Muscle of leg (tissue), 11 donors: ENCODE data around the gene ITPR2. TPM values are rescaled to one million over a fixed set of nuclear protein-coding genes. Genes with fewer than 3 reads are reported as not detected.

ENCODE experiments used
- DNase-seq: peaks from one replicate; pipeline ENCODE4 v3.0.0; 2013
- H3K27ac ChIP-seq: one replicate; pipeline ENCODE4 v1.5.1; 2013; ENCODE audit warnings: mild to moderate bottlenecking, low read length, control low read depth
- H3K27me3 ChIP-seq: one replicate; pipeline ENCODE4 v1.6.1; 2013; ENCODE audit warnings: low read length; ENCODE audit not compliant: control insufficient read depth, insufficient read depth
- H3K36me3 ChIP-seq: one replicate; pipeline ENCODE4 v1.6.1; 2013; ENCODE audit warnings: low read length; ENCODE audit not compliant: control insufficient read depth, insufficient read depth
- H3K4me1 ChIP-seq: one replicate; pipeline ENCODE4 v1.6.1; 2013; ENCODE audit warnings: low read length; ENCODE audit not compliant: control insufficient read depth, insufficient read depth
- H3K4me3 ChIP-seq: one replicate; pipeline ENCODE4 v1.5.1; 2013; ENCODE audit warnings: low read length, control low read depth
- H3K9me3 ChIP-seq: replicated peaks from 2 replicates; pipeline ENCODE4 v1.6.1; 2013; ENCODE audit warnings: low read depth, low read length; ENCODE audit not compliant: control insufficient read depth
- WGBS: methylation state at CpG from one replicate; pipeline ENCODE4 v1.1.5; 2013; ENCODE audit warnings: missing lambda C conversion rate; ENCODE audit not compliant: insufficient coverage; 5-methylcytosine and 5-hydroxymethylcytosine counted together
- polyA plus RNA-seq, 8 donors: library from polyadenylated mRNA; unstranded; fragments of 120-200 nt; gene quantifications; one replicate each; pipeline versions ENCODE4 v1.2.1 to v1.2.3, GENCODE V29; 2013; ENCODE audit warnings: inconsistent platforms in 1 of 8, low replicate concordance in 1 of 8; ENCODE audit not compliant: insufficient read length in 8 of 8, insufficient read depth in 1 of 8
- total RNA-seq: library from RNA; stranded (reverse); fragments of 120-200 nt; gene quantifications from one replicate; pipeline ENCODE4 v1.2.4, GENCODE V29; 2013

The ITPR2 gene
- total and polyA plus RNA-seq, 9 donors: 1.9 to 5.8 (median 3.5) TPM

DNA sequence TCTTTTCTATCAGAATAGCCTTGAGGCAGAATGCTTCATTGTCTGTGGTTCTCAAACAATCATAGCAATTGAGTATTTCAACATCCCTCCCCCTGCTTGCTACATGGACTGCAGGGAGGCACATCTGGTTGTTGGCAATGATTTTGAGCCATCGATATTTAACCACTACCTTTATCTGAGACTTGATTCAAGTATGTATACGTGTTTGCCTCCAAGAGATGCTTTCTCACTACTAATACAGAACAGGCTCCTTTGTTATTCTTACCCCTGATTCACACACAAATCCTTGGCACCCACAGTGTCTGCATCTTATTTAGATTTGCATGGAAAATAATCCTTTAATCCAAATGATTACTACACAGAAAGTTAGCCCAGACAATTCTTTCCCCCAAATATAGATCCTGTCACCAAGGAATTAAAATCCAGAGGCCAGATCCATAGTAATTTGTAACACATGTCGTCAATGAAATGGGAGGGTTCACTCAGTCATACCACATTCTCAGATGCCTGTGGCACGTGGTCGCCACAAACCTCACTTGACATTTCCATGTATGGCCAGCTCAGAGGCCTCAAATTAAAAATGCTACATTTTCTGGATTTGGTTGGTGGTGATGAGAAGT is 199.3 kb downstream of the ITPR2 start:
- peak; percentile 47 for DNase-seq
- H3K27ac ChIP-seq: no peak overlapping the region
- 20% methylated on average over 1 of the region's 5 CpGs for WGBS

DNA sequence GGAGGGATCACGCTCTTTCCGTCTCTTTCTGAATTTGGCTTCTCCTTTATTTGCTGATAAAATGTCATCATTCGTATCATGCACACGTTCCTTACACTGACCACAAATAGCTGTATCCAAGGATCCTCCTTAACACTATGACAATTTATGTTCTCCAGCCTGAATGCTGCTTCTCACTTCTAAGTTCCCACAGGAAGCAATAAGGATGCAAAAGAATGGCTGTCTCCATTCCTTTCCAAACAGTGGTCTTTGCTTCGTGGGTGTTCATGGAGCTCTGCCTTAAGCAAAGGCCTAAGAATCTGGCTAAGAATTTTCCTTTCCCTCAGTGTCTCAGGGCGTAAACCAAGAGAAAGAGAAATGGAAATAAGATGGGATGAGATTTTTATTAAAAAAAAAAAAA is 200.2 kb downstream of the ITPR2 start:
- Histone ChIP-seq H3K4me1 (peaks cover 4% of the 10 kb centered on the region), H3K36me3 (no peaks in the 10 kb centered on the region), H3K9me3 (no peaks in the 10 kb centered on the region), H3K4me3 (no peak overlapping the region), H3K27me3 (no peaks in the 10 kb centered on the region), H3K27ac (no peak overlapping the region)
- 90% methylated on average over 4 of the region's 6 CpGs for WGBS
- peak; percentile 52 for DNase-seq

More for the DNA sequence above, 199.3 kb downstream of the ITPR2 start:
- Histone ChIP-seq H3K27me3 (no peaks in the 10 kb centered on the region), H3K4me1 (peaks cover 4% of the 10 kb centered on the region), H3K36me3 (no peaks in the 10 kb centered on the region), H3K4me3 (no peak overlapping the region), H3K9me3 (no peaks in the 10 kb centered on the region)

DNA sequence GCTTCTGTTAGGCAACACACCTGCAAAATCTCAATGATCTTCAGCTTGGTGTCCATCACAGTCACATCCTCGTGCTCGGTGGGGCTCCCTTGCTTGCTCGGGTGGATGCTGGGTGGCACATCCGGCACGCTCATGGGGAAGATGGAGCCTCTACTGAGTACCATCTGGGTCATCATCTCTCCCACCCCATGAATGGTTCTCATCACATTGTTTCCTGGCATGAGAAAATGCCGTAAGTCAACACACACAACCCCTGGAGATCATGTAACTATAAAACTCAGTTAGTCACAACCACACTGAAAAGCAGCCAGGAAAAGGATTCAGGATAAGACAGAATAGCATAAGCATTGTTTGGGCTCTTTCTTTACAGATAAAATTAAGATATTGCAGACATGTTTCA is 201.1 kb downstream of the ITPR2 start:
- no peaks in the 10 kb centered on the region for H3K27me3 ChIP-seq
- no peaks in the 10 kb centered on the region for H3K36me3 ChIP-seq
- H3K4me3 ChIP-seq: no peak overlapping the region
- H3K27ac ChIP-seq: no peak overlapping the region
- no peaks in the 10 kb centered on the region for H3K9me3 ChIP-seq
- 57% methylated on average over 3 of the region's 6 CpGs for WGBS
- peaks cover 4% of the 10 kb centered on the region for H3K4me1 ChIP-seq
- no peak for DNase-seq

DNA sequence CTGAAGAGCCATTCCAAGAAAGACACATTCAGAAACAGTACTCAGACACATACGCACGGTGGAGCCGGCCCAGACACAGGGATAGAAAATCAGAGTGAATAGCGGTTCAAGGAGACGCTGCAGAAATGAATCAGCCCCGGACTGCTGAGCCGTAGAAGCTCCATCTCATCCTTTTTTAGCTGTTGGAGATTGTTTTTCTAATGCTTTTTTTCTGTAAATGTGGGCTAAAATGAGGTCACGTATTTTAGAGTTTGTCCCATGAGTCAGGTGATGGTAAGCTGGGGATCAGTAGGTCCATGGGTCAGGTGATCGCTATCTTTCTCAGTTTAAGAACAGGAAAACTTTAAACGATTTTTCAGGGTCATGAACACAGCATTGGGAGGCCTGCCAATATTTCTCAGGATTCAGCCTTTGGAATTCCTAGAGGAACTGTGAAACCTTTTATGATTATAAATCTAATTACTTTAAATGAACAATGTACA is 202.4 kb downstream of the ITPR2 start:
- H3K27ac ChIP-seq: no peak overlapping the region
- peak; percentile 67 for DNase-seq

DNA sequence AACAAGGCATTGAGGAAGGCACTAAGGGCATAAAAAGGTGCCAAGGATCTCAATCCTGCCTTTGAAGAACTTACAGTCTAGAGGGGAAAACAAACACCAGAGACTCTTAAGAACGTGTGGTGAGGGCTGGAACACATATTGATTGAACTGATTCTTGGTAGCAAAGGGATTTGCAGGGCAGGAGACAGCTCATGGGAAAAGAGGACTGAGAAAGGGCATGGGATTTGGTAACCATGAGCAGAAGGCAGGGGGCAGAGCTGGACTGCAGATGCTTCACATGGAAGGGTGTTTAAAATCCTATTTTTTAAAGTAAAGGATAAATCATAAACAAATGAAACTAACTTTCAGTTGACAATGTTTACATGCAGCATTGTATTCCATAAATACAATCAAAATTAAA is 203.1 kb downstream of the ITPR2 start:
- Histone ChIP-seq H3K36me3 (no peaks in the 10 kb centered on the region), H3K27me3 (no peaks in the 10 kb centered on the region), H3K4me1 (peaks cover 4% of the 10 kb centered on the region), H3K27ac (no peak overlapping the region), H3K9me3 (no peaks in the 10 kb centered on the region), H3K4me3 (no peak overlapping the region)
- DNase-seq: no peak
- WGBS: 23% methylated on average over 1 of the region's 1 CpG

More for the DNA sequence above, 202.4 kb downstream of the ITPR2 start:
- Histone ChIP-seq H3K9me3 (no peaks in the 10 kb centered on the region), H3K27me3 (no peaks in the 10 kb centered on the region), H3K4me3 (no peak overlapping the region), H3K36me3 (no peaks in the 10 kb centered on the region), H3K4me1 (peaks cover 4% of the 10 kb centered on the region)
- 14% methylated on average over 9 of the region's 10 CpGs for WGBS

DNA sequence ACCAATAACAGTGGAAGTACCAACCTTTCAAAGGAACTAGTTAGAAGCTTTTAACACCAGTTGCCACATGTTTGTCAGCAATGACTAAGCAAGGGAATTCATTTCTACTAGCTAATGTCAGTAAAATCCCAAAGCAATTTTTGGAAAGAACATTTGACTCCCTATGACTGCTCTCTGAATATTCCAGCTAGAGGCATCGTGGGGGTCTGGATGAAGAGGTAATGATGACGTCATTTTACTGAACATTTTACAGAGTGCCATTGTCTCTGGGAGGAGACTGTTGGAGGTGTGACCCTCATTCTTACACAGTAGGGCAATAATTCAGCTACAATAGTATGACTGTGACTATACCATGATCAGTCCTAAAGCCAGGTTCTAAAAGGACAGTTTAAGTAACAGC is 204.8 kb downstream of the ITPR2 start:
- no peak for DNase-seq
- Histone ChIP-seq H3K4me3 (no peak overlapping the region), H3K27me3 (no peaks in the 10 kb centered on the region), H3K9me3 (no peaks in the 10 kb centered on the region), H3K4me1 (peaks cover 4% of the 10 kb centered on the region), H3K27ac (no peak overlapping the region), H3K36me3 (no peaks in the 10 kb centered on the region)
- no CpG with 5 or more reads among the region's 2 CpGs for WGBS

DNA sequence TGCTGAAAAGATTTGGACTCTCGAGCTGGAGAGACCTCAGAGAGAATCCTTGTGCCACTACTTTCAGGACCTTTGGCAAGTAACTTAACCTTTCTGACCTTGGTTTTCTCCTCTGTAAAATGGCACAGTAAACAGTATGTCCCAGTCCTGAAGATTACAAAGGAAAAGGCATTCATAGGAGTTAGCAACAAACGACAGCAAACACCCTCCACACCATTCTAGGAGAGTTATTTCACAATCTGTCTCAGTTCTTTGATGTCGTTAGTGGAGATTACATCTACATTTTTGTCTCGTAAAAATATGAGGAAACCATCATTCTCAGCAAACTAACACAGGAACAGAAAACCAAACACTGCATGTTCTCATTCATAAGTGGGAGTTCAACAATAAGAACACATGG is 205.7 kb downstream of the ITPR2 start:
- WGBS: 63% methylated on average over 1 of the region's 4 CpGs
- no peaks in the 10 kb centered on the region for H3K9me3 ChIP-seq
- H3K4me3 ChIP-seq: no peak overlapping the region
- no peak overlapping the region for H3K27ac ChIP-seq
- no peaks in the 10 kb centered on the region for H3K27me3 ChIP-seq
- H3K36me3 ChIP-seq: no peaks in the 10 kb centered on the region
- H3K4me1 ChIP-seq: peaks cover 4% of the 10 kb centered on the region
- no peak for DNase-seq

DNA sequence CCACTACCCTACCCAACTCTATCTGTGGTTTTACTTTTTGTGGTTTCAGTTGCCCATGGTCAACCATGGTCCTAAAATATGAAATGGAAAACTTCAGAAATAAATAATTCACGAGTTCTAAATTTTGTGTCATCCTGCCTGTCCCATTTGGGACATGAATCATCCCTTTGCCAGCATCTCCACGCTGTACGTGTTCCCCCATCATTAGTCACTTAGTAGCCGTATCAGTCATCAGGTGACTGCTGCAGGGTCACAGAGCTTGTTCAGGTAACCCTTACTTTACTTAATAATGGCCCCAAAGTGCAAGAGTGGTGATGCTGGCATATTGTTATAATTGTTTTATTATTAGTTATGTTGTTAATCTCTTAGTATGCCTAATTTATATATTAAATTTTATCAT is 209.9 kb downstream of the ITPR2 start:
- no peaks in the 10 kb centered on the region for H3K27me3 ChIP-seq
- H3K4me1 ChIP-seq: peaks cover 2% of the 10 kb centered on the region
- H3K9me3 ChIP-seq: no peaks in the 10 kb centered on the region
- DNase-seq: no peak
- H3K27ac ChIP-seq: no peak overlapping the region
- WGBS: 93% methylated on average over 2 of the region's 4 CpGs
- H3K4me3 ChIP-seq: no peak overlapping the region
- H3K36me3 ChIP-seq: no peaks in the 10 kb centered on the region

DNA sequence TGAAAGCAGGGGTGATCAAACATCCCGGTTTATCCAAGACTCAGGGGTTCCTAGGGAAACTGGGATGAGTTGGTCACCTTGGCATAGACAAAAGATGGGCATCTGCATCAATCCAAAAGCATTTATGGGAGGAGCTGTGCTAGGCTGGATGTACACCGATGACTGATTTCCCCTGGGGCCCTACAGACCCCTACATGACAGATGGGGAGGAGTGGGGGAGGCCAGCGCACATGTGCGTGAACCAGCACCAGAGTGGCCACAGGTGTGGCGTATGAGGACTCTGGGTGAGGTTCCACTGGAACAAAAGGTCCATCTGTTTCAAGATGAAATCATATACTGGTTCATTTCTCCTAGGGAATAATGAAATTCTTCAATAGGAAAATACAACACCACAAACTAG is 210.4 kb downstream of the ITPR2 start:
- WGBS: 73% methylated on average over 3 of the region's 5 CpGs
- Histone ChIP-seq H3K27me3 (no peaks in the 10 kb centered on the region), H3K4me1 (peaks cover 2% of the 10 kb centered on the region), H3K36me3 (no peaks in the 10 kb centered on the region), H3K27ac (no peak overlapping the region), H3K9me3 (no peaks in the 10 kb centered on the region), H3K4me3 (no peak overlapping the region)
- no peak for DNase-seq

DNA sequence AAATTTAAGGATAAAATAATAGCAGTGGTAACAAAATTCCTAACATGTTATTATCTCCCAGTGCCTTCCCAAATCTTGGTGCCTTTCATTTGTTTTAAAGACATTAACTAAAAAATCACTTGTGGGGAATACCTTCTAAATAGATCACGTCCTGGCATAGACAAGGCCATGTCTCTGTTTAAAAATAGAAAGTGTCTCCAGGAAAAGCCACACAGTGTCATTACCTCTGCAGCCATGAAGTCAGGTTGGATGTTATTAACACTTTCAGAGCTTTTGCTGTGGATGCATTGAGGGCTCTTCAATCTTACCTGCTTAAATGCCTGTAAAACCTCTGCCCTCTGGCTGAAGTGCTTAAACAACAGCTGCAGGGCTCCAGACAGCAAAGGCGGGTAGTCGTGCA is 211.1 kb downstream of the ITPR2 start:
- peaks cover 2% of the 10 kb centered on the region for H3K4me1 ChIP-seq
- no peaks in the 10 kb centered on the region for H3K9me3 ChIP-seq
- no peak overlapping the region for H3K4me3 ChIP-seq
- H3K27ac ChIP-seq: no peak overlapping the region
- H3K27me3 ChIP-seq: no peaks in the 10 kb centered on the region
- WGBS: 40% methylated on average over 1 of the region's 3 CpGs
- H3K36me3 ChIP-seq: no peaks in the 10 kb centered on the region
- DNase-seq: no peak

DNA sequence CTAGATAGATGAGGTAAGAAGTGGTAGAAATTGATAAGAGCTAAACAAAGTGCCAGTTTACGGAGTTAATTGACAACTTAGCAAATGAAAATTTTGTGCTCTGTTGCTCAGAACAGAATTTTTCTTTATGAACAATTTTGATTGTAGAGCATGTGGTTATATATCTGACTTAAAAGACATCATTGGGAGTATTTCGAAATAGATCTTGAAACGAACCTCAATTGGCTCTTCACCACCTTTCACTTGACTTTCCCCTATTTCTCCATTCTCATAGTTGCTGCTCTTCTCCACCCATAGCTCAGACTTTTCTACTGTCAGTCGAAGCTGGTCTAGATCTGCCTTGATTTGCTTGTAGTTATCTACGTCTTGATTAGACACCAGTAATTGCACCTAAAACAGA is 212.1 kb downstream of the ITPR2 start:
- WGBS: 100% methylated on average over 1 of the region's 5 CpGs
- no peaks in the 10 kb centered on the region for H3K36me3 ChIP-seq
- H3K27ac ChIP-seq: no peak overlapping the region
- no peak for DNase-seq
- no peaks in the 10 kb centered on the region for H3K9me3 ChIP-seq
- H3K4me1 ChIP-seq: peaks cover 2% of the 10 kb centered on the region
- H3K4me3 ChIP-seq: no peak overlapping the region
- no peaks in the 10 kb centered on the region for H3K27me3 ChIP-seq
